Suprapubic skin (tissue), 4 donors: Measurements from ENCODE around the gene PAIP2B. TPM values are rescaled to one million over a fixed set of nuclear protein-coding genes. Genes with fewer than 3 reads are reported as not detected.

ENCODE experiments used
- DNase-seq, 2 donors: peaks; one replicate each; pipeline ENCODE4 v3.0.0-alpha.2; 2019; ENCODE audit warnings: low spot score in 2 of 2
- H3K27ac ChIP-seq: fragments of 200-600 bp; sonication (generic); one replicate; pipeline ENCODE4 v1.5.1; 2019
- H3K27me3 ChIP-seq: fragments of 200-600 bp; sonication (generic); one replicate; pipeline ENCODE4 v1.5.1; 2019
- H3K36me3 ChIP-seq: fragments of 200-600 bp; sonication (generic); one replicate; pipeline ENCODE4 v1.5.1; 2019
- H3K4me1 ChIP-seq: fragments of 200-600 bp; sonication (generic); one replicate; pipeline ENCODE4 v1.5.1; 2019
- H3K4me3 ChIP-seq: fragments of 200-600 bp; sonication (generic); one replicate; pipeline ENCODE4 v1.5.1; 2019; ENCODE audit warnings: mild to moderate bottlenecking
- H3K9me3 ChIP-seq: fragments of 200-600 bp; sonication (generic); one replicate; pipeline ENCODE4 v1.5.1; 2019
- CTCF ChIP-seq, 2 donors: fragments of 200-600 bp in 1 of 2; fragments of 450-650 bp in 1 of 2; sonication (generic) in 1 of 2; IDR thresholded peaks; one replicate each; pipeline ENCODE4 v1.5.1; 2016 to 2019; ENCODE audit warnings: antibody characterized with exemption in 2 of 2, mild to moderate bottlenecking in 1 of 2, moderate library complexity in 1 of 2
- EP300 ChIP-seq: sonication (generic); formaldehyde crosslinking; IDR thresholded peaks from one replicate; pipeline ENCODE4 v1.6.1; 2017; ENCODE audit warnings: antibody characterized with exemption
- POLR2A ChIP-seq, 2 donors: fragments of 450-650 bp; IDR thresholded peaks; one replicate each; pipeline ENCODE4 v1.6.1; 2017; ENCODE audit warnings: antibody characterized with exemption in 2 of 2, mild to moderate bottlenecking in 2 of 2, moderate library complexity in 2 of 2
- POLR2AphosphoS5 ChIP-seq, 3 donors: sonication (generic); formaldehyde crosslinking; IDR thresholded peaks; one replicate each; pipeline ENCODE4 v1.6.1; 2017; ENCODE audit warnings: antibody characterized with exemption in 3 of 3
- WGBS: methylation state at CpG from one replicate; pipeline ENCODE4 v1.1.5; 2018; 5-methylcytosine and 5-hydroxymethylcytosine counted together
- total RNA-seq, 4 donors: library from RNA; depleted of rRNA; stranded (reverse); fragments of >200 nt; gene quantifications; one replicate each; pipeline ENCODE4 v1.1.0, GENCODE V29; 2016

Gene PAIP2B
- total RNA-seq, 4 donors from 2014 or later = 21.0 to 30.3 (median 26.7) TPM

DNA sequence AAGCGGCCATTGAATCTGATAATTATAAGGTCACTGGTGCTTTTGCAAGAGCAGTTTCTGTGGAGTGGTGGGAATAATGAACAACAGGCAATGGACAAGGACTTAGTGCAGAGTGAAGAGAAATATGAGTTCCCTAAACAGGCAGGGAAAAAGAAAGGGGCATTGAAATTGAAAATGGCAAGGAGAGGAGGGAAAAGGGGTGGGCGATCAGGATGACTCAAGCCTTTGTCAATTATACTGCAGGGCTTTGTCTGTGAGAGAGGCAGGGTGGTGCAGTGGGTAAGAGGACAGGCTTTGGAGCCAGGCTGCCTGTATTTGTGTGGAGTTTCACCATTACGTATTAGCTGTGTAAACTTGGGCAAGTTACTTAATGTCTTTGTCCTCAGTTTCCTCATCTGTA, 29.5 kb upstream of the PAIP2B start:
- H3K9me3 ChIP-seq = no peaks in the 10 kb centered on the region
- no peak for TF ChIP-seq POLR2AphosphoS5 (IDR thresholded peaks at IDR 0.05)
- TF ChIP-seq POLR2A (IDR thresholded peaks at IDR 0.05) = no peak
- TF ChIP-seq EP300 = no peak
- TF ChIP-seq CTCF (IDR thresholded peaks at IDR 0.05) = no peak
- WGBS = 78% methylated on average over 3 of the region's 3 CpGs

DNA sequence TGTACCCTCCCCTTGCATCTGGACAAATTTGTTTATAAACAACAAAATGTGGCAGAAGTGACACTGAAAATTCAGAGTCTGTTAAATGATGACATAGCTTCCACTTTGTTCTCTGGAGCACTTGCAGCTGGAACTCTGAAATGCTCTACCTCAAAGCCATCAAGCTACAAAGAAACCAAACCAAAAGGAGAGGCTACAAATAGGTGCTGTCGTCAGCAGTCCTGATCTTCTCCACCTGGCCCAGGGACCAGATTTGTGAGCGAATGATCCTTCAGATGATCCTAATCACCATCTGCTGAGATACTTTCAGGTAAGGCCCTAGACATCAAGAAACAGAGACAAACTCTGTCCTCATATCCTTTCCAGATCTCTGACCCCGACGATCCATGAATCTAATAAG, 27.9 kb upstream of the PAIP2B start:
- DNase-seq = no peak
- H3K4me1 ChIP-seq = no peaks in the 10 kb centered on the region
- WGBS = 96% methylated on average over 4 of the region's 4 CpGs
- no peaks in the 10 kb centered on the region for H3K36me3 ChIP-seq
- no peak overlapping the region for H3K27ac ChIP-seq
- peaks cover 11% of the 10 kb centered on the region for H3K27me3 ChIP-seq
- no peak overlapping the region for H3K4me3 ChIP-seq
- TF ChIP-seq EP300 = no peak
- no peak for TF ChIP-seq CTCF (IDR thresholded peaks at IDR 0.05)
- no peak for TF ChIP-seq POLR2A (IDR thresholded peaks at IDR 0.05)
- no peak for TF ChIP-seq POLR2AphosphoS5 (IDR thresholded peaks at IDR 0.05)
- H3K9me3 ChIP-seq = no peaks in the 10 kb centered on the region

More for the DNA sequence above, 29.5 kb upstream of the PAIP2B start:
- no peak overlapping the region for H3K4me3 ChIP-seq
- H3K4me1 ChIP-seq = no peaks in the 10 kb centered on the region
- no peaks in the 10 kb centered on the region for H3K36me3 ChIP-seq
- no peak overlapping the region for H3K27ac ChIP-seq
- H3K27me3 ChIP-seq = peaks cover 15% of the 10 kb centered on the region
- DNase-seq = no peak

DNA sequence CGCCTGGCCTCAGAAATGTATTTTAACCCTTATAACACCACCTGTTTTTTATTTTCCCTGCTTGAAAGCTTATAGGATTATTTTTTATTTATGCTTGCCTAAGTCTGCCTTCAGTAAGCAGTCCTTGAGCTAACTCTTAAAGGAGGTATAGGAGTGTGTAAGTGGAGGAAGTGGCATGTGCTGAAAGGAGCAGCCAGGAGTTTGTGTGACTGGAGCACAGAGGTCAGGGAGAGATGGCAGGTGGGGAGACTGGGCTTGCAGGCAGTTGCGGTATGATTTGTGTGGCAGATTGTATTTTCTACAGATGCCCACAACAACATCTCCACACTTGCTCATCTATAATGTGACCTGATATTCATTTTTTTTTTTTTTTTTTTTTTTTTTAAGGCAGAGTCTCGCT, 27.2 kb upstream of the PAIP2B start:
- H3K9me3 ChIP-seq = no peaks in the 10 kb centered on the region
- WGBS = 84% methylated on average over 3 of the region's 3 CpGs
- H3K36me3 ChIP-seq = no peaks in the 10 kb centered on the region
- no peak overlapping the region for H3K4me3 ChIP-seq
- H3K27ac ChIP-seq = no peak overlapping the region
- H3K27me3 ChIP-seq = peaks cover 10% of the 10 kb centered on the region
- TF ChIP-seq EP300 (no peak), POLR2A (IDR thresholded peaks at IDR 0.05) (no peak), CTCF (IDR thresholded peaks at IDR 0.05) (no peak), POLR2AphosphoS5 (IDR thresholded peaks at IDR 0.05) (no peak)
- no peak for DNase-seq
- H3K4me1 ChIP-seq = no peaks in the 10 kb centered on the region

GRCh38 chr2:71253476-71253875, 26.6 kb upstream of the PAIP2B start:
- Histone ChIP-seq H3K36me3 (no peaks in the 10 kb centered on the region), H3K27me3 (peaks cover 6% of the 10 kb centered on the region), H3K4me3 (no peak overlapping the region), H3K9me3 (no peaks in the 10 kb centered on the region), H3K4me1 (no peaks in the 10 kb centered on the region), H3K27ac (no peak overlapping the region)
- 92% methylated on average over 1 of the region's 1 CpG for WGBS
- DNase-seq = no peak
- TF ChIP-seq EP300 = no peak
- TF ChIP-seq POLR2A (IDR thresholded peaks at IDR 0.05) = no peak
- no peak for TF ChIP-seq CTCF (IDR thresholded peaks at IDR 0.05)
- TF ChIP-seq POLR2AphosphoS5 (IDR thresholded peaks at IDR 0.05) = no peak

- no peak for DNase-seq
- TF ChIP-seq POLR2AphosphoS5 (IDR thresholded peaks at IDR 0.05) (no peak), EP300 (no peak), CTCF (IDR thresholded peaks at IDR 0.05) (no peak), POLR2A (IDR thresholded peaks at IDR 0.05) (no peak)
- Histone ChIP-seq H3K4me1 (no peaks in the 10 kb centered on the region), H3K27ac (no peak overlapping the region), H3K36me3 (no peaks in the 10 kb centered on the region), H3K27me3 (peaks cover 6% of the 10 kb centered on the region), H3K4me3 (no peak overlapping the region), H3K9me3 (no peaks in the 10 kb centered on the region)
- 85% methylated on average over 3 of the region's 3 CpGs for WGBS
Measured at GRCh38 chr2:71252862-71253261, 26.0 kb upstream of the PAIP2B start.
